HG03095 (cell line): Measurements from ENCODE around the gene NSL1.
"Not testable (repeated sequence)": the region's sequence is repeated elsewhere in the genome, so short reads cannot be mapped to it uniquely, and the experiment has no call there.

Experiments
- ATAC-seq: cut with Tn5 transposase; IDR thresholded peaks from one replicate; pipeline ENCODE4 v1.9.1; 2021; ENCODE audit warnings: moderate library complexity; ENCODE audit not compliant: unreplicated experiment

NSL1 gene

GRCh38 chr1:212752252-212752933, 39.2 kb downstream of the NSL1 start:
- ATAC-seq, result no peak

GRCh38 chr1:212749821-212750535, 41.6 kb downstream of the NSL1 start:
- no peak for ATAC-seq

GRCh38 chr1:212746546-212746945, 45.0 kb downstream of the NSL1 start:
- no peak for ATAC-seq

GRCh38 chr1:212745303-212745702, 46.3 kb downstream of the NSL1 start:
- no peak for ATAC-seq

GRCh38 chr1:212743901-212744475, 47.6 kb downstream of the NSL1 start:
- ATAC-seq, result no peak

- no peak for ATAC-seq
Measured at GRCh38 chr1:212738330-212738729, 53.2 kb downstream of the NSL1 start.

- ATAC-seq, result no peak
Measured at GRCh38 chr1:212737559-212737958, 54.0 kb downstream of the NSL1 start.

GRCh38 chr1:212733109-212733508, 58.5 kb downstream of the NSL1 start:
- ATAC-seq, result no peak

- ATAC-seq, result no peak
Measured at GRCh38 chr1:212731630-212732029, 59.9 kb downstream of the NSL1 start.

- no peak for ATAC-seq
Measured at GRCh38 chr1:212728606-212729005, 63.0 kb downstream of the NSL1 start.

- ATAC-seq, result no peak
Measured at GRCh38 chr1:212727386-212728181, 64.0 kb downstream of the NSL1 start.

GRCh38 chr1:212724679-212725078, 66.9 kb downstream of the NSL1 start:
- ATAC-seq, result not testable (repeated sequence)

- no peak for ATAC-seq
Measured at GRCh38 chr1:212722270-212722957, 69.2 kb downstream of the NSL1 start.

- ATAC-seq, result no peak
Measured at GRCh38 chr1:212721388-212722247, 70.0 kb downstream of the NSL1 start.

GRCh38 chr1:212719633-212720032, 71.9 kb downstream of the NSL1 start:
- ATAC-seq, result no peak

GRCh38 chr1:212718499-212718898, 73.1 kb downstream of the NSL1 start:
- no peak for ATAC-seq

GRCh38 chr1:212716161-212716560, 75.4 kb downstream of the NSL1 start:
- ATAC-seq, result no peak

GRCh38 chr1:212713465-212714136, 78.0 kb downstream of the NSL1 start:
- ATAC-seq, result no peak
